T-cell (primary cell): ENCODE results near the gene ST6GALNAC2. TPM values are rescaled to one million over a fixed set of nuclear protein-coding genes. Genes with fewer than 3 reads are reported as not detected.
"Not testable (repeated sequence)": the region's sequence is repeated elsewhere in the genome, so short reads cannot be mapped to it uniquely, and the experiment has no call there.

ENCODE experiments used
- ATAC-seq, 4 experiments: fragments of 200-7000 bp in 3 of 4; fragments of 150-1000 bp in 1 of 4; cut with Tn5 transposase; replicated peaks in 1 of 4; 1 replicate in 3 of 4; 2 replicates in 1 of 4; pipeline ENCODE4 v1.10.0; 2021; ENCODE audit warnings: moderate library complexity in 3 of 4, mild to moderate bottlenecking in 2 of 4, moderate number of reproducible peaks in 1 of 4
- CTCF ChIA-PET, 2 donors: fragments of 300-600 bp; sonication (Branson Sonifier 250); formaldehyde crosslinking; loops; one replicate each; lab custom pipeline; 2022; ENCODE audit warnings: antibody characterized with exemption in 2 of 2; lab: Charles Lee
- POLR2A ChIA-PET, 2 donors: fragments of 300-600 bp; sonication (Branson Sonifier 250); formaldehyde crosslinking; loops; one replicate each; lab custom pipeline; 2022; ENCODE audit warnings: antibody characterized with exemption in 2 of 2; lab: Charles Lee
- DNase-seq, 35 experiments: peaks; one replicate each; pipeline versions ENCODE4 v3.0.0 to v3.0.0-alpha.2; 2013 to 2023
- H3K27ac ChIP-seq: one replicate; pipeline ENCODE4 v1.5.1; 2013; ENCODE audit warnings: low read length
- H3K27me3 ChIP-seq, 2 experiments: replicated peaks in 1 of 2; 1 replicate in 1 of 2; 2 replicates in 1 of 2; pipeline versions ENCODE4 v1.6.1 to v1.7.0; 2013; ENCODE audit warnings: low read length in 1 of 2, mixed read lengths in 1 of 2; ENCODE audit not compliant: control insufficient read depth in 2 of 2, insufficient read depth in 2 of 2; ENCODE audit errors: extremely low read depth in 1 of 2
- H3K36me3 ChIP-seq, 2 donors: 1 replicate in 1 of 2; 2 replicates in 1 of 2; pipeline versions ENCODE4 v1.6.1 to v1.7.0; 2013; ENCODE audit warnings: low read length in 1 of 2; ENCODE audit not compliant: control insufficient read depth in 2 of 2, insufficient read depth in 1 of 2; ENCODE audit errors: extremely low read depth in 1 of 2
- H3K4me1 ChIP-seq, 2 experiments: 1 replicate in 1 of 2; 2 replicates in 1 of 2; pipeline versions ENCODE4 v1.6.1 to v1.7.0; 2013; ENCODE audit warnings: low read length in 2 of 2, mixed read lengths in 1 of 2; ENCODE audit not compliant: insufficient read depth in 2 of 2, control insufficient read depth in 1 of 2; ENCODE audit errors: extremely low read depth in 1 of 2
- H3K4me3 ChIP-seq, 2 donors: 1 replicate in 1 of 2; 2 replicates in 1 of 2; pipeline versions ENCODE4 v1.5.1 to v1.7.0; 2013; ENCODE audit warnings: mild to moderate bottlenecking in 2 of 2, low read length in 1 of 2, moderate library complexity in 1 of 2; ENCODE audit not compliant: control insufficient read depth in 1 of 2; ENCODE audit errors: extremely low read depth in 1 of 2
- H3K9me3 ChIP-seq: 2 replicates; pipeline ENCODE4 v1.7.0; 2013
- H3K27ac Mint-ChIP-seq, 2 donors: one replicate each; pipeline ENCODE4 v1.8.0; 2020 to 2021; ENCODE audit warnings: mild to moderate bottlenecking in 2 of 2, mixed read lengths in 2 of 2
- H3K27me3 Mint-ChIP-seq, 2 donors: one replicate each; pipeline ENCODE4 v1.8.0; 2021 to 2022; ENCODE audit warnings: mixed read lengths in 2 of 2
- H3K36me3 Mint-ChIP-seq: one replicate; pipeline ENCODE4 v1.8.0; 2021; ENCODE audit warnings: mixed read lengths
- H3K4me1 Mint-ChIP-seq, 3 donors: one replicate each; pipeline ENCODE4 v1.8.0; 2020 to 2022; ENCODE audit warnings: mixed read lengths in 3 of 3, mild to moderate bottlenecking in 1 of 3
- H3K4me3 Mint-ChIP-seq, 3 donors: one replicate each; pipeline ENCODE4 v1.8.0; 2020 to 2022; ENCODE audit warnings: mild to moderate bottlenecking in 3 of 3, mixed read lengths in 3 of 3, moderate library complexity in 3 of 3
- H3K9me3 Mint-ChIP-seq, 3 donors: one replicate each; pipeline ENCODE4 v1.8.0; 2020 to 2022; ENCODE audit warnings: mixed read lengths in 3 of 3
- WGBS: methylation state at CpG from one replicate; pipeline ENCODE4 v1.1.5; 2013; ENCODE audit warnings: missing lambda C conversion rate; ENCODE audit not compliant: insufficient coverage; 5-methylcytosine and 5-hydroxymethylcytosine counted together
- total RNA-seq, 35 experiments: library from RNA in 6 of 35; stranded (reverse) in 6 of 35; fragments of 120-200 nt in 1 of 35; gene quantifications; one replicate each; pipeline versions ENCODE4 v1.2.1 to v1.2.4 and lab custom pipeline; 2013 to 2026

Gene ST6GALNAC2
- total RNA-seq, 5 donors from 2014 or later (not counting 1 experiment from before 2014, with no cell fraction given): 0.55 to 4.7 (median 2.1) TPM

DNA sequence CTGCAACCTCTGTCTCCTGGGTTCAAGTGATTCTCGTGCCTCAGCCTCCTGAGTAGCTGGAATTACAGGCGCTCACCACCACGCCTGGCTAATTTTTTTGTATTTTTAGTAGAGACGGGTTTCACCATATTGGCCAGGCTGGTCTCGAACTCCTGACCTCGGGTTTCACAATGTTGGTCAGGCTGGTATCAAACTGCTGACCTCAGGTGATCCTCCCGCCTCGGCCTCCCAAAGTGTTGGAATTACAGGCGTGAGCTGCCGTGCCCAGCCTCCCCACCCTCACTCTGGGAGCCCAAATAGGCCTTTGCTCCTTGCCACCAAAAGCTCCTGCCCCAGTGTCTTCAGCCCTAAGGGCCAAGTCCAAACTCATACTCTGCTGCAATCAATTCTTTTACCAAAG is 64.0 kb downstream of the ST6GALNAC2 start:
- peaks cover 0 to 42% of the 10 kb centered on the region in 2 experiments for H3K4me1 ChIP-seq
- H3K9me3 ChIP-seq, H3K36me3 Mint-ChIP-seq, H3K4me3 ChIP-seq, H3K36me3 ChIP-seq, ATAC-seq, H3K27ac Mint-ChIP-seq, H3K27ac ChIP-seq, H3K27me3 ChIP-seq, H3K4me3 Mint-ChIP-seq, H3K27me3 Mint-ChIP-seq, DNase-seq, POLR2A ChIA-PET, H3K9me3 Mint-ChIP-seq: not testable (repeated sequence)
- CTCF ChIA-PET: interaction anchor here in 1 of 2 donors (0.9 kb wide), 1 partner anchor 102 kb away, joined by 3 read pairs; no protein-coding TSS in a partner anchor
- WGBS: 80% methylated on average over 7 of the region's 10 CpGs
- peaks cover 26 to 38% (median 34%) of the 10 kb centered on the region in 3 donors for H3K4me1 Mint-ChIP-seq

DNA sequence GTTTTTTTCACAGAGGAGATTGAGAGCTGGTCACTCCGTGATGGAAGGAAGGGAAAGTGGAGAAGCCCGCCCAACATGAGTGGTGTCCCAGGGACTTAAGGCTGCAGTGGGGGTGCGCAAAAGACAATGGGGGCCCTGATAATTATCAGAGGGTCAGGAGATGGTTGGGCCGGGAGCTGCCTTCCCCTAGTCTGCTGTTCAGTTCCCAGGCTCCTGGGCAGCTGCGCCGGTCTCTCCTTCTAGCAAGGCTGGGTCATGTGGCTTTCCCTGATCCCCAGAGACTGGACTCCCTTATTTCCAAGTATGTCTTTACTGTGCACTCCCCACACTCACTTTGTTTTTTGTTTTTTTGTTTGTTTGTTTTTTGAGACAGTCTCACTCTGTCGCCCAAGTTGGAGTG is 64.4 kb downstream of the ST6GALNAC2 start:
- DNase-seq: no peak
- H3K27ac Mint-ChIP-seq: no peak overlapping the region
- H3K27me3 Mint-ChIP-seq: no peaks in the 10 kb centered on the region
- H3K9me3 Mint-ChIP-seq: no peaks in the 10 kb centered on the region
- Histone ChIP-seq H3K27ac (no peak overlapping the region), H3K4me3 (no peak overlapping the region), H3K36me3 (no peaks in the 10 kb centered on the region), H3K4me1 (peaks cover 0 to 46% of the 10 kb centered on the region in 2 experiments), H3K9me3 (no peaks in the 10 kb centered on the region), H3K27me3 (peaks cover 0 to 9% of the 10 kb centered on the region in 2 experiments)
- no peak overlapping the region for H3K4me3 Mint-ChIP-seq
- no peaks in the 10 kb centered on the region for H3K36me3 Mint-ChIP-seq
- ChIA-PET CTCF (interaction anchor here in 1 of 2 donors (0.9 kb wide), 1 partner anchor 103 kb away, joined by 3 read pairs; no protein-coding TSS in a partner anchor), POLR2A (no interaction called here)
- ATAC-seq: no peak
- H3K4me1 Mint-ChIP-seq: peaks cover 30 to 41% (median 37%) of the 10 kb centered on the region in 3 donors
- WGBS: 95% methylated on average over 3 of the region's 7 CpGs

DNA sequence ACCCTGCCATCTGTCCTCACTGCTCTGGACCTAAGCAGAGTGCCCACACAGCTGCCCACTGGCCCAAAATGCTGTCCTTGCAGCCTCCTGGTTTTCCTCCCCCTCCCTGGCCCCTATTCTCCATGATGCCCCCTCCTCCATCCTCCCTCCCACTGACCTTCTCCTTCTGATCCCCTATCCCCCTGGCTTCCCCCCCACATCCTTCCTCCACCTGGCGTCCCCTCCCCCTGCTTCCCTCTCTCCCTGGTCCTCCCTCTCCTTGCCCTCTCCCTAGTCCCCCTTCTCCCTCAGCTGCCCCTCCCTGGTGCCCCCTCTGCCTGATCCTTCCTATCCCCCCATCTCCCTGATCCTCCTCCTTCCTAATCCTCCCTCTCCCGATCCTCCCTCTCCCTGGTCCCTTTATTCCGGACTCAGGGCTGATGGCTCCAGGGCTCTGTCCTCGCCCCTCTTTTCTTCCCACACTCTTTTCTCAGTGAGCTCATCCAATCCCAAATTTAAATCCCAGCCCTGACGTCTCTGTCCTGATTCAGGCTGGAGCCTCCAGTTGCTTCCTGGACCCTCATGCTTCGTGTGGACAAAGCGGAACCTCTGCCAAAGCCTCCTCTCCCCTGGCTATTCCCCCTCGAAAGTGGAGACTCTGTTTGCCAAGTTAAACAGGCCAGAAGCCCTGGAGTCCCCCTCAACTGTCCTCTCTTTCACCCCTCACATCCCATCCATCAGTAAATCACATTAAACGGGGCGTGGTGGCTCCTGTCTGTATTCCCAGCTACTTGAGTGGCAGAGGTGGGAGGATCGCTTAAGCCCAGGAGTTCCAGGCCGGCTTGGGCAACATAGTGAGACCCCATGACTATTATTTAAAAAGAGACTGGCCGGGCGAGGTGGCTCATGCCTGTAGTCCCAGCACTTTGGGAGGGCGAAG is 66.4 kb downstream of the ST6GALNAC2 start:
- 97% methylated on average over 9 of the region's 15 CpGs for WGBS
- Mint-ChIP-seq H3K4me1 (peaks cover 45 to 55% (median 51%) of the 10 kb centered on the region in 3 donors), H3K4me3 (peak overlapping the region in 1 of 3 donors; percentile 48), H3K27ac (peak overlapping the region; percentile 71 to 86), H3K36me3 (no peaks in the 10 kb centered on the region), H3K9me3 (no peaks in the 10 kb centered on the region), H3K27me3 (no peaks in the 10 kb centered on the region)
- H3K36me3 ChIP-seq: no peaks in the 10 kb centered on the region
- DNase-seq (no peak), ATAC-seq (no peak)
- CTCF ChIA-PET: interaction anchor here in 1 of 2 donors (0.7 kb wide), 1 partner anchor 209 kb away, joined by 4 read pairs; no protein-coding TSS in a partner anchor
- POLR2A ChIA-PET: no interaction called here
- H3K4me3 ChIP-seq: no peak overlapping the region
- no peak overlapping the region for H3K27ac ChIP-seq
- H3K4me1 ChIP-seq: peaks cover 3 to 66% of the 10 kb centered on the region in 2 experiments
- H3K27me3 ChIP-seq: peaks cover 0 to 9% of the 10 kb centered on the region in 2 experiments
- H3K9me3 ChIP-seq: no peaks in the 10 kb centered on the region

DNA sequence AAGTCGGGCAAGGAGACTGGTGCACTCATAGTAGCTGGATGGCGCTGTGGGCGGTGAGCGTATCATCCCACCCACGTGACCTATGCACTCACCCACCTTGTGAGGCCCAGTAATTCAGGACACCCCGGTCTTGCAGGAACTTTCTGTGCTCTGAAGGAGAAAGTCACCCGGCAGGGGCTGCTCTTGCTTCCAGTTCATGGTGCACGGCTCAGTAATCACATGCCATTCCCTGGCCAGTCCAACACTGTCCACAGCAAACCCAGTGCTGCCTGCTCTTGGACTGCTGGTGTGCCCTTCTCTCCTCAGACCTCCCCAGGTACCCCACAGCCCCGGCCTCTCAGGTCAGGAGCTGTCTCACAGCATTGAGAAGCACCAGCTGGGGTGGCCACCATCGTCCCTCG is 68.0 kb downstream of the ST6GALNAC2 start:
- ChIA-PET CTCF (interaction anchor here (0.6 kb wide), 5 partner anchors 27 to 187 kb away, joined by 3 to 8 read pairs (median 5); no protein-coding TSS in a partner anchor), POLR2A (no interaction called here)
- Mint-ChIP-seq H3K4me1 (peaks cover 50 to 58% (median 54%) of the 10 kb centered on the region in 3 donors), H3K27me3 (no peaks in the 10 kb centered on the region), H3K36me3 (no peaks in the 10 kb centered on the region), H3K27ac (peak overlapping the region; percentile 86 to 89), H3K9me3 (no peaks in the 10 kb centered on the region), H3K4me3 (no peak overlapping the region)
- H3K4me3 ChIP-seq: no peak overlapping the region
- H3K27ac ChIP-seq: peak overlapping the region; percentile 98
- H3K36me3 ChIP-seq: no peaks in the 10 kb centered on the region
- DNase-seq (no peak), ATAC-seq (no peak)
- H3K4me1 ChIP-seq: peaks cover 3 to 72% of the 10 kb centered on the region in 2 experiments
- no peaks in the 10 kb centered on the region for H3K9me3 ChIP-seq
- 84% methylated on average over 9 of the region's 11 CpGs for WGBS
- peaks cover 0 to 4% of the 10 kb centered on the region in 2 experiments for H3K27me3 ChIP-seq

Other genes starting within 250 kb of the ST6GALNAC2 start
- gene PRPSAP1, start 231.9 kb downstream of the ST6GALNAC2 start, total RNA-seq: 10 to 100 TPM; 27.5 to 47.0 (median 40.0) TPM
- 1 to 10 TPM in 3 of 5 donors, under 1 TPM in 2; 0.70 to 1.6 (median 1.3) TPM for gene SPHK1, start 201.3 kb downstream of the ST6GALNAC2 start, total RNA-seq
- 10 to 100 TPM; 33.9 to 57.8 (median 47.5) TPM for gene UBE2O, start 132.7 kb downstream of the ST6GALNAC2 start, total RNA-seq
- not detected for gene AANAT, start 118.3 kb downstream of the ST6GALNAC2 start, total RNA-seq
- gene RHBDF2, start 84.4 kb downstream of the ST6GALNAC2 start, total RNA-seq: 10 to 100 TPM; 35.2 to 99.0 (median 74.0) TPM
- gene CYGB, start 48.2 kb downstream of the ST6GALNAC2 start, total RNA-seq: under 1 TPM; 0.20 to 0.76 (median 0.65) TPM
- 1 to 10 TPM in 2 of 5 donors, under 1 TPM in 3; 0.66 to 1.3 (median 0.92) TPM for gene PRCD, start 45.8 kb downstream of the ST6GALNAC2 start, total RNA-seq
- 10 to 100 TPM in 1 of 5 donors, 1 to 10 TPM in 4; 2.6 to 20.5 (median 6.6) TPM for gene ST6GALNAC1, start 57.9 kb upstream of the ST6GALNAC2 start, total RNA-seq
- 10 to 100 TPM in 3 of 5 donors, 1 to 10 TPM in 2; 5.9 to 14.7 (median 13.5) TPM for gene MXRA7, start 125.1 kb upstream of the ST6GALNAC2 start, total RNA-seq
- gene JMJD6, start 140.7 kb upstream of the ST6GALNAC2 start, total RNA-seq: 100 to 1,000 TPM in 1 of 5 donors, 10 to 100 TPM in 4; 48.7 to 155 (median 56.6) TPM
- 10 to 100 TPM; 46.9 to 70.1 (median 60.0) TPM for gene METTL23, start 141.0 kb upstream of the ST6GALNAC2 start, total RNA-seq
- 100 to 1,000 TPM; 349 to 413 (median 382) TPM for gene SRSF2, start 151.5 kb upstream of the ST6GALNAC2 start, total RNA-seq
- gene MFSD11, start 152.3 kb upstream of the ST6GALNAC2 start, total RNA-seq: 10 to 100 TPM; 30.5 to 41.5 (median 34.6) TPM